GM21619 (cell line): ENCODE measurements around the gene SAP30BP.

ENCODE experiments used
- ATAC-seq: cut with Tn5 transposase; IDR thresholded peaks from one replicate; pipeline ENCODE4 v1.9.1; 2021; ENCODE audit not compliant: unreplicated experiment

Gene SAP30BP

GRCh38 chr17:75755205-75755901, 88.2 kb downstream of the SAP30BP start:
- ATAC-seq = no peak

GRCh38 chr17:75755990-75756389, 88.9 kb downstream of the SAP30BP start:
- ATAC-seq = no peak

- no peak for ATAC-seq
Observed at GRCh38 chr17:75756451-75757085, 89.4 kb downstream of the SAP30BP start.

- ATAC-seq = no peak
Observed at GRCh38 chr17:75757086-75757681, 90.0 kb downstream of the SAP30BP start.
